ENCODE results near the gene GDNF. TPM values are rescaled to one million over a fixed set of nuclear protein-coding genes. Genes with fewer than 3 reads are reported as not detected.
A peak's percentile ranks its signal among the peaks of the same experiment; 100 is the strongest.

The GDNF gene
- total RNA-seq, 1 donor from 2014 or later: 0.65 TPM

DNA sequence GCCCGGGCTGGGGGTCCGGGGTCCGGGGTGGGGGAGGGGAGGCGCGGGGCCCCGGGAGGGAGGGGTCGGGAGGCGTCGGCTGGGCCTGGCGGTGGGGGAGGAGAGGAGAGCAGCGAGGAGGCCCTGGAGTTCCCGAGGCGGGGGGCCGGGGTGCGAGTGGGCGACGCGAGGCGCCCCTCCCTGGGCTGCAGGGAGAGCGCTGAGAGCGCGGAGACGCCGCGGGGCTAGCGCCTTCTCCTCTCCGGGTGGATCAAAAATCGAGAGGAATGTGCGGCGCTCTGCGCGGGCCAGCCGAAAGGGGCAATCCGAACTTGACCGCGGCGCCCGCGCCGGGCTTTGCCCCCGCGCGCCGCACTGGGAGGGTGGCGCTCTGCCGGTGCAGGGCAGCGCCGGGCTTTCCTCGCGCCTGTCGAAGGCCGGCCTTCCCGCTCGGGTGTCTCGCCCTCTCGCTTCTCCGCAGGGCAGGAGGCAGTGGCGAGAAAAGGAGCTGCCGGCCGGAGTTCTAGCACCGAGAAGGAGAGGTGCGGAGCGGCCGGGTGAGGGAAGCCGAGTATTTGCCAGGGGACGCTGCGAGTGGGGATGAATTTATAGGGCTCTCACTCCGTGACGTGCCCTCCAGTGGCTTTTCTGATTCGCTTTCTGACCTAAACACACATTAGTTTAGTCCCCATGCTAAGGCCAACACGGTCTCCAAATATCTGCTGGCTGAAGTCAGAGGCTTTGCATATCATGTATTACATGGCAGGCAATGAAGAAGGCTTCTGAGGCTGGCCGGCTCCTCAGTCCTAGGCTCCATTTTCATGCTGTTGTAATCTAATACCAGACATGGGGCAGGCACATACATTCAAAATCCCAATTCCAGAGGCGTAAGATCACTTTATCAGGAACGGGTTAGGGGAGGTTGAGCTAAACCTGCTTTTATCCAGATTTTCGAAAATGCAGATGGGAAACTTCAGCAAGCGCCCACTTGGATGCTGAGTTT lies 503 bp upstream of the GDNF start:
- TF ChIP-seq, protein P1, sequence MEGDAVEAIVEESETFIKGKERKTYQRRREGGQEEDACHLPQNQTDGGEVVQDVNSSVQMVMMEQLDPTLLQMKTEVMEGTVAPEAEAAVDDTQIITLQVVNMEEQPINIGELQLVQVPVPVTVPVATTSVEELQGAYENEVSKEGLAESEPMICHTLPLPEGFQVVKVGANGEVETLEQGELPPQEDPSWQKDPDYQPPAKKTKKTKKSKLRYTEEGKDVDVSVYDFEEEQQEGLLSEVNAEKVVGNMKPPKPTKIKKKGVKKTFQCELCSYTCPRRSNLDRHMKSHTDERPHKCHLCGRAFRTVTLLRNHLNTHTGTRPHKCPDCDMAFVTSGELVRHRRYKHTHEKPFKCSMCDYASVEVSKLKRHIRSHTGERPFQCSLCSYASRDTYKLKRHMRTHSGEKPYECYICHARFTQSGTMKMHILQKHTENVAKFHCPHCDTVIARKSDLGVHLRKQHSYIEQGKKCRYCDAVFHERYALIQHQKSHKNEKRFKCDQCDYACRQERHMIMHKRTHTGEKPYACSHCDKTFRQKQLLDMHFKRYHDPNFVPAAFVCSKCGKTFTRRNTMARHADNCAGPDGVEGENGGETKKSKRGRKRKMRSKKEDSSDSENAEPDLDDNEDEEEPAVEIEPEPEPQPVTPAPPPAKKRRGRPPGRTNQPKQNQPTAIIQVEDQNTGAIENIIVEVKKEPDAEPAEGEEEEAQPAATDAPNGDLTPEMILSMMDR (conservative IDR thresholded peaks at IDR 0.05): peak; percentile 46
- DNase-seq (ENCODE audit: low read depth, low spot score): peak; percentile 34
- no peaks in the 10 kb centered on the region for H3K36me3 Mint-ChIP-seq (ENCODE audit: low read depth)
- peak overlapping the region; percentile 67 for H3K4me3 Mint-ChIP-seq
- H3K27ac Mint-ChIP-seq (ENCODE audit: unreplicated experiment): no peak overlapping the region
- H3K4me1 Mint-ChIP-seq: peaks cover 23% of the 10 kb centered on the region
- H3K27me3 Mint-ChIP-seq (ENCODE audit: low read depth): peaks cover 85% of the 10 kb centered on the region
- no peaks in the 10 kb centered on the region for H3K9me3 Mint-ChIP-seq

DNA sequence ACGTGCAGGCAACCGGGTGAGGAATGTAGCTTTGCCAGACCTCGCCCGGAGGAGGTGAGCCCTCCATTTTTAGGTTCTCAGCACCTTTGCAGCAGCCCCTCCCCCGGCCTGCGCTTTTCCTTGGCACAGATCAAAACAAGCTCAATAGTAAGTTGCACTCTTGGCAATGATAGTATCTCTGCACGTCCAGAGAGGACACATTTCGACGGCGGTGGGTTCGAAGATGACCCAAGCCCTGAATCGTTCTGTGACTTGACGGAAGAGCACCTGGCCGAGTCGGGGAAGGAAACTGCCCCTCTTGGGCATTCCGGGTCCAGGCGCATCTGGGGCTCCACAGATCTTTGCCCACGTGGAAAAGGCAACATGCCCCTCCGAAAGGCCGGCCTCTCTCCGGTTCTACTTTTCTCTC lies 904 bp downstream of the GDNF start:
- Mint-ChIP-seq H3K9me3 (no peaks in the 10 kb centered on the region), H3K4me3 (peak overlapping the region; percentile 84), H3K27me3 (ENCODE audit: low read depth) (peaks cover 90% of the 10 kb centered on the region), H3K36me3 (ENCODE audit: low read depth) (no peaks in the 10 kb centered on the region), H3K27ac (ENCODE audit: unreplicated experiment) (no peak overlapping the region), H3K4me1 (peaks cover 27% of the 10 kb centered on the region)
- DNase-seq (ENCODE audit: low read depth, low spot score): no peak
- TF ChIP-seq, protein P1 (conservative IDR thresholded peaks at IDR 0.05): no peak

DNA sequence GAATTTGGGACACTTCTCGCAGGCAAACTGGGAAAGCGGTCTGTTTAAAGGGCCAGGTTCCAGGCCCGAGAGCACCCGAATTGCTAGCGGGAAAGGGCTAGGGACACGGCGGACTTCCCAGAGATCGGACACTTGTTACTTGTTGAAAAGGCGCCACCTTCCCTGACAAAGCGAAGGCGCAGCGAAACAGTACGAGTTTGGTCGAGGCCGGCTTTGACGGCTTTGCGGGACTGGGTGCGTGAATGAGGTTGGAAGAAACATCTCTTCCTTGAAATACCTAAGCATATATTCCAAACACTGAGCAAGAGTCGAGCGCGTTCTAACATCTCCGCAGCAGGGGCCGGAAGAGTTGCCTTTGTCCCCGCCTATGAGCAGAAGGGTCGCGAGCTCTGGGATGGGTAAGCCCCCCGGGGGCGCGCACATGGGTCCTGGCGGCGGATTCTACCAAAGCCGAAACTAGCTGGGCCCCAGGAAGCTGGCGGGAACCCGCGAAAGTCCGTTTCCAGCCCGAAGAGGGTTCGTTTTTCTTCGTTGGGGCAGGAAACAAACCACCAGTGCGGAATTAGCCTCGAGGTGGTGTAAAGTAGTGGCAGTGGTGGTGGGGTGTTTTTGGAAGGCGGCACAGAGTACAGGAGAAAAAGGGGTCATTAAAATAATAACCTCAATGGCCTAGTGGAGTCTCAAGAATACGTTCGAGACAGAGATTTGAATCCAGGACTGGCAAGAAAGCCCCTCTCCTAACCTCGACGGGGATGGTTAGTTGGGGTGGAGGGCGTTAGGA lies 1.5 kb downstream of the GDNF start:
- peaks cover 90% of the 10 kb centered on the region for H3K27me3 Mint-ChIP-seq (ENCODE audit: low read depth)
- peak overlapping the region; percentile 84 for H3K4me3 Mint-ChIP-seq
- H3K36me3 Mint-ChIP-seq (ENCODE audit: low read depth): no peaks in the 10 kb centered on the region
- peaks cover 29% of the 10 kb centered on the region for H3K4me1 Mint-ChIP-seq
- no peaks in the 10 kb centered on the region for H3K9me3 Mint-ChIP-seq
- TF ChIP-seq, protein P1 (conservative IDR thresholded peaks at IDR 0.05): no peak
- no peak overlapping the region for H3K27ac Mint-ChIP-seq (ENCODE audit: unreplicated experiment)
- peak; percentile 37 for DNase-seq (ENCODE audit: low read depth, low spot score)

DNA sequence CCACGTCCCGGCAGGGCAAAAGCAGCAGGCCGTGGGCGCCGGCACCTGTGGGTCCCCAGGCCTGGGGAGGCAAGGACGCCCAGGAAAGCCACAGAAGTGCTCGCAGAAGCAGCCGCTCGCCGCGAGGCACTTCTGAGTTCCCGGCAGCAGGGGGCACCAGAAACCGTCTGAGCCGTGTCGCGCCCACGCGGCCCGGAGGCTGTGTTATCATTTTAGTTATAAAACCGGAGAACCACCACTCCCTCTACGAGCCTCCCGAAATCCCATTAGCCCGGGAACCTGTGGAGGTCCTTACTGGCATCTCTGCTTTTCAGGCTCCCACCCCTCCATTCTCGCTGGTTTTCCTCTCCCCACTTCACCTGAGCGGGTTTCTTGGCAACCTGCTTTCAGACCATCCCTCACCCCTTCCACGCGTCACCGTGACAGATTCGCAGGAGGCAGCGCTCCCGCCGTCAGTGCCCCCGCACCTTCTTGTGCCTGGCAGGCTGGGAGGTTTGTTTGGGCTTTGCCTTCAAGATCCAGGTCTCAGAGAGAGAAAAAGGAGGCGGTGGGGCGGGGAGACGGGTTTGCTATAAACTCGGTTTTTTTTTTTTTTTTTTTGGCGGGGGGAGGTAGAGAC lies 2.3 kb downstream of the GDNF start:
- Mint-ChIP-seq H3K4me3 (peak overlapping the region; percentile 84), H3K9me3 (no peaks in the 10 kb centered on the region), H3K27ac (ENCODE audit: unreplicated experiment) (no peak overlapping the region), H3K4me1 (peaks cover 29% of the 10 kb centered on the region), H3K27me3 (ENCODE audit: low read depth) (peaks cover 93% of the 10 kb centered on the region), H3K36me3 (ENCODE audit: low read depth) (no peaks in the 10 kb centered on the region)
- DNase-seq (ENCODE audit: low read depth, low spot score): peak; percentile 79
- TF ChIP-seq, protein P1 (conservative IDR thresholded peaks at IDR 0.05): peak; percentile 89

Data from neural crest cell (in vitro differentiated cells).